Loucy (cell line): ENCODE measurements around the gene LYPLAL1.

ENCODE experiments used
- H2AFZ ChIP-seq: fragments of 200-600 bp; sonication (generic); 2 replicates; pipeline ENCODE4 v1.6.0; 2016; ENCODE audit warnings: antibody characterized with exemption, mild to moderate bottlenecking, low read length, moderate library complexity
- H3F3A ChIP-seq: fragments of 200-600 bp; 2 replicates; pipeline ENCODE4 v1.6.0; 2016; ENCODE audit warnings: antibody characterized with exemption, low read depth, mild to moderate bottlenecking
- H3K27me3 ChIP-seq: fragments of 200-600 bp; sonication (generic); 2 replicates; pipeline ENCODE4 v1.6.1; 2014; ENCODE audit warnings: low read length, mild to moderate bottlenecking; ENCODE audit not compliant: insufficient read depth, poor library complexity, severe bottlenecking
- H3K36me3 ChIP-seq: fragments of 200-600 bp; sonication (generic); 2 replicates; pipeline ENCODE4 v1.6.1; 2016; ENCODE audit warnings: low read length; ENCODE audit not compliant: insufficient read depth
- H3K4me1 ChIP-seq: fragments of 200-600 bp; sonication (generic); 2 replicates; pipeline ENCODE4 v1.5.1; 2014; ENCODE audit warnings: low read length, mild to moderate bottlenecking; ENCODE audit not compliant: insufficient read depth, poor library complexity, severe bottlenecking
- H3K4me2 ChIP-seq: fragments of 200-600 bp; sonication (generic); 2 replicates; pipeline ENCODE4 v1.6.0; 2014; ENCODE audit warnings: antibody characterized with exemption, low read length, low read depth, mild to moderate bottlenecking; ENCODE audit not compliant: poor library complexity, severe bottlenecking
- H3K4me3 ChIP-seq: fragments of 200-600 bp; sonication (generic); 2 replicates; pipeline ENCODE4 v1.5.1; 2014; ENCODE audit warnings: low read length, mild to moderate bottlenecking, mixed read lengths; ENCODE audit not compliant: poor library complexity, severe bottlenecking
- H3K79me2 ChIP-seq: fragments of 200-600 bp; sonication (generic); 2 replicates; pipeline ENCODE4 v1.6.1; 2014; ENCODE audit warnings: low read length; ENCODE audit not compliant: insufficient read depth
- H3K9ac ChIP-seq: fragments of 200-600 bp; sonication (generic); 2 replicates; pipeline ENCODE4 v1.6.0; 2014; ENCODE audit warnings: mild to moderate bottlenecking, low read depth, low read length, moderate library complexity; ENCODE audit not compliant: poor library complexity, severe bottlenecking
- H3K9me2 ChIP-seq: fragments of 200-600 bp; sonication (generic); replicated peaks from 2 replicates; pipeline ENCODE4 v1.6.1; 2016; ENCODE audit warnings: low read depth, low read length, mixed read lengths
- H3K9me3 ChIP-seq: fragments of 200-600 bp; sonication (generic); 2 replicates; pipeline ENCODE4 v1.6.1; 2014; ENCODE audit warnings: mild to moderate bottlenecking, antibody characterized with exemption, low read length, low read depth; ENCODE audit not compliant: insufficient read depth
- H4K20me1 ChIP-seq: fragments of 200-600 bp; sonication (generic); 2 replicates; pipeline ENCODE4 v1.6.0; 2014; ENCODE audit warnings: antibody characterized with exemption, low read length, mild to moderate bottlenecking; ENCODE audit not compliant: insufficient read depth, poor library complexity, severe bottlenecking
- EZH2phosphoT487 ChIP-seq: fragments of 200-600 bp; IDR thresholded peaks from 2 replicates; pipeline ENCODE4 v1.6.1; 2018; ENCODE audit warnings: antibody characterized with exemption, mild to moderate bottlenecking, moderate library complexity, borderline replicate concordance
- TF ChIP-seq, protein P1 (sequence below): fragments of 200-600 bp; sonication (generic); conservative IDR thresholded peaks from 2 replicates; pipeline ENCODE4 v1.5.1; 2014; ENCODE audit warnings: mild to moderate bottlenecking, antibody characterized with exemption, low read length

LYPLAL1 gene

DNA sequence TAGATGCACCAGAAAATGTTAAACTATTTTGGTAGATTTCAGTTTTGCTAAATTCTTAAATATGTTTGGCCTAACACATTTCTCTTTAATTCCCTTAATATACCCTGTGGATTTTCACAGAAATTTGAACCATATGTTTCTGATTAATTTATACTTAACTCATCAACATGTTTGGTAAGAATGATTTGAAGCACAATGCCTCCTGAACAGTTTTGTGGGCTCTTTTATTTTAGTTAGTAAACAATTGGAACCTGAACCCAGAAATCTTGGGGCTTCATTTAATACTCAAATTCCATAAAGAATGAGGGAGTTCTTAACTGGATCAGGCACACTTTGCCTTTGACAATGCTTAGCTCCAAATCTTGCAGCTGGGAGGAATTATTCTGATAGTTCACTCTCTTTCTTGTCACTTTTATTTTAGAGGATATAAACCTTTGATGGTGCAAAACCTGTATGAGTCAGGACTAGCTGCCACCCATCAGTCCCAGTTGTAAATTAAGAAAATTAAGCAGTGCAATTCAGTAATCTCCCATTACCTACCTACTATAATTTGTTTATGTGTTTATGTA lies 24.6 kb upstream of the LYPLAL1 start:
- no peaks in the 10 kb centered on the region for H3K27me3 ChIP-seq
- TF ChIP-seq EZH2phosphoT487, result no peak
- TF ChIP-seq, protein P1, sequence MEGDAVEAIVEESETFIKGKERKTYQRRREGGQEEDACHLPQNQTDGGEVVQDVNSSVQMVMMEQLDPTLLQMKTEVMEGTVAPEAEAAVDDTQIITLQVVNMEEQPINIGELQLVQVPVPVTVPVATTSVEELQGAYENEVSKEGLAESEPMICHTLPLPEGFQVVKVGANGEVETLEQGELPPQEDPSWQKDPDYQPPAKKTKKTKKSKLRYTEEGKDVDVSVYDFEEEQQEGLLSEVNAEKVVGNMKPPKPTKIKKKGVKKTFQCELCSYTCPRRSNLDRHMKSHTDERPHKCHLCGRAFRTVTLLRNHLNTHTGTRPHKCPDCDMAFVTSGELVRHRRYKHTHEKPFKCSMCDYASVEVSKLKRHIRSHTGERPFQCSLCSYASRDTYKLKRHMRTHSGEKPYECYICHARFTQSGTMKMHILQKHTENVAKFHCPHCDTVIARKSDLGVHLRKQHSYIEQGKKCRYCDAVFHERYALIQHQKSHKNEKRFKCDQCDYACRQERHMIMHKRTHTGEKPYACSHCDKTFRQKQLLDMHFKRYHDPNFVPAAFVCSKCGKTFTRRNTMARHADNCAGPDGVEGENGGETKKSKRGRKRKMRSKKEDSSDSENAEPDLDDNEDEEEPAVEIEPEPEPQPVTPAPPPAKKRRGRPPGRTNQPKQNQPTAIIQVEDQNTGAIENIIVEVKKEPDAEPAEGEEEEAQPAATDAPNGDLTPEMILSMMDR, result no peak
- no peaks in the 10 kb centered on the region for H4K20me1 ChIP-seq
- H3K9me2 ChIP-seq, result no peaks in the 10 kb centered on the region
- no peaks in the 10 kb centered on the region for H3K36me3 ChIP-seq
- H3K4me2 ChIP-seq, result no peak overlapping the region
- no peak overlapping the region for H3K4me3 ChIP-seq
- H3K4me1 ChIP-seq, result no peaks in the 10 kb centered on the region
- H3K9ac ChIP-seq, result no peak overlapping the region
- H2AFZ ChIP-seq, result no peak overlapping the region
- no peaks in the 10 kb centered on the region for H3K9me3 ChIP-seq
- no peaks in the 10 kb centered on the region for H3F3A ChIP-seq
- H3K79me2 ChIP-seq, result no peaks in the 10 kb centered on the region

DNA sequence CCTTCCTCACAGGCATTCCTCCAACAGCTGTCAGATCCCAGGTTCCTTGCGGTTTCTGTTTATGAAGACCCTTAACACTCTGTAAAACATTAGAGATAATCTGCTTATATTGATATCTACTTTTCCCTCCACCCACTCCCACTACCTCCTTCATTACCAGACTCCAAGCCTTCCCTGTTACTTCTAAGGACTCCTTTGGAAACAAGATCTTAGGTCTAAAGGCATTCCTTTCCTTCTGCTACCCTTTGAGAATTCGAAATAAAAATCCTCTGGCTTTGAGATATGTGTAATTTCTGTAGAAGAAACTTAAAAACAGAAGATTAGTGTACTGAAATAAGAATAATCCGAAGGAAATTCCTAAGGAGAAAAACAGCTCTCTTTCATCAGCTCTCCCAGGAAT lies 23.7 kb upstream of the LYPLAL1 start:
- no peaks in the 10 kb centered on the region for H3K27me3 ChIP-seq
- no peaks in the 10 kb centered on the region for H3K36me3 ChIP-seq
- no peaks in the 10 kb centered on the region for H3K4me1 ChIP-seq
- H3K9me3 ChIP-seq, result no peaks in the 10 kb centered on the region
- H3F3A ChIP-seq, result no peaks in the 10 kb centered on the region
- no peaks in the 10 kb centered on the region for H3K79me2 ChIP-seq
- H4K20me1 ChIP-seq, result no peaks in the 10 kb centered on the region
- H3K9ac ChIP-seq, result no peak overlapping the region
- TF ChIP-seq, protein P1, result no peak
- no peak for TF ChIP-seq EZH2phosphoT487
- H3K4me2 ChIP-seq, result no peak overlapping the region
- H2AFZ ChIP-seq, result no peak overlapping the region
- H3K9me2 ChIP-seq, result no peaks in the 10 kb centered on the region
- no peak overlapping the region for H3K4me3 ChIP-seq

DNA sequence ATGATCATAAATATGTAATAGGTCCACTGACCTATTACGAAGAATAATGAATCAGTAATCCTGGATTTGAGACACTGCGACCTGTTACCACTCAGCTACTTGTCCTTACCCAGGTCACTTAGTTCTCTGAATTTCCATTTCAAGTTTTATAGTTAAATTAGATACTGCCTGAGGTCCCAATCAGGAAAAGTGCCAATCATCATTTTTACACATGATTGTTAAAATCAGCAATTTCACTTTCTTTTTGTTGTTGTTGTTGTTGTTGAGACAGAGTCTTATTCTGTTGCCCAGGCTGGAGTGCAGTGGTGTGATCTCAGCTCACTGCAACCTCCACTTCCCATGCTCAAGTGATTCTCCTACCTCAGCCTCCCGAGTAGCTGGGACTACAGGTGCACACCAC lies 22.8 kb upstream of the LYPLAL1 start:
- no peak overlapping the region for H2AFZ ChIP-seq
- H3K4me1 ChIP-seq, result no peaks in the 10 kb centered on the region
- H3K9me2 ChIP-seq, result no peaks in the 10 kb centered on the region
- H3K36me3 ChIP-seq, result no peaks in the 10 kb centered on the region
- H3K79me2 ChIP-seq, result no peaks in the 10 kb centered on the region
- no peaks in the 10 kb centered on the region for H3F3A ChIP-seq
- no peaks in the 10 kb centered on the region for H4K20me1 ChIP-seq
- H3K9me3 ChIP-seq, result no peaks in the 10 kb centered on the region
- no peak overlapping the region for H3K9ac ChIP-seq
- no peak overlapping the region for H3K4me3 ChIP-seq
- TF ChIP-seq, protein P1, result no peak
- no peak for TF ChIP-seq EZH2phosphoT487
- no peaks in the 10 kb centered on the region for H3K27me3 ChIP-seq
- H3K4me2 ChIP-seq, result no peak overlapping the region
